K562 (cell line): ENCODE results near the gene ZAP70.

Source experiments
- ATF1 ChIP-seq, 2 experiments: fragments of 450-650 bp in 1 of 2; IDR thresholded peaks; 2 replicates each; pipeline ENCODE4 v1.6.1; 2016; ENCODE audit warnings: missing compliant biosample characterization in 1 of 2, missing genetic modification characterization in 1 of 2
- HMG20A ChIP-seq: fragments of 450-650 bp; formaldehyde crosslinking; conservative IDR thresholded peaks from 2 replicates; pipeline ENCODE4 v1.4.0; 2020; ENCODE audit warnings: mild to moderate bottlenecking, mixed read lengths
- HMG20B ChIP-seq: fragments of 250-450 bp; sonication (Bioruptor Pico); IDR thresholded peaks from 2 replicates; pipeline ENCODE4 v1.5.0; 2021; ENCODE audit warnings: mild to moderate bottlenecking
- MCM7 ChIP-seq, 2 experiments: fragments of 450-650 bp; IDR thresholded peaks; 2 replicates each; pipeline ENCODE4 v1.6.1; 2016 to 2018
- MXI1 ChIP-seq: IDR thresholded peaks from 2 replicates; pipeline ENCODE4 v1.6.1; 2011; ENCODE audit warnings: low read depth, mild to moderate bottlenecking, improper control_type of control experiment, low read length
- NFIC ChIP-seq: fragments of 450-650 bp; IDR thresholded peaks from 2 replicates; pipeline ENCODE4 v1.6.1; 2017; ENCODE audit warnings: mild to moderate bottlenecking, inconsistent platforms
- YY1 ChIP-seq, 3 experiments: IDR thresholded peaks; 2 replicates each; pipeline ENCODE4 v1.6.1; 2011; ENCODE audit warnings: low read length in 2 of 3, mild to moderate bottlenecking in 2 of 3, moderate library complexity in 2 of 3, borderline replicate concordance in 1 of 3, control low read depth in 1 of 3, low read depth in 1 of 3; ENCODE audit not compliant: insufficient read depth in 3 of 3, insufficient replicate concordance in 2 of 3, control insufficient read depth in 1 of 3, insufficient read length in 1 of 3; ENCODE audit errors: extremely low read depth in 1 of 3
- ZNF668 ChIP-seq: fragments of 250-450 bp; sonication (Bioruptor Pico); IDR thresholded peaks from 2 replicates; pipeline ENCODE4 v1.8.0; 2022; ENCODE audit warnings: mild to moderate bottlenecking, inconsistent platforms
- ZNF696 ChIP-seq: fragments of 250-450 bp; sonication (Bioruptor Pico); conservative IDR thresholded peaks from 2 replicates; pipeline ENCODE4 v1.4.0; 2020; ENCODE audit warnings: mild to moderate bottlenecking, moderate library complexity
- TF ChIP-seq, protein P1 (sequence below): fragments of 250-450 bp; sonication (Bioruptor Pico); IDR thresholded peaks from 2 replicates; pipeline ENCODE4 v1.8.0; 2021; ENCODE audit warnings: mild to moderate bottlenecking, moderate library complexity
- TF ChIP-seq, protein P2 (sequence below), 3 experiments: IDR thresholded peaks in 2 of 3; conservative IDR thresholded peaks in 1 of 3; 2 replicates each; pipeline ENCODE4 v1.5.1; 2011 to 2012; ENCODE audit warnings: low read length in 3 of 3, mild to moderate bottlenecking in 3 of 3, control low read depth in 2 of 3, improper control_type of control experiment in 1 of 3, inconsistent platforms in 1 of 3, low read depth in 1 of 3, mixed read lengths in 1 of 3, moderate library complexity in 1 of 3; ENCODE audit not compliant: insufficient read depth in 2 of 3
- TF ChIP-seq, protein P3 (sequence below): fragments of 150-350 bp; conservative IDR thresholded peaks from 2 replicates; pipeline ENCODE4 v1.6.1; 2014; ENCODE audit warnings: low read length
- TF ChIP-seq, protein P4 (sequence below): fragments of 450-650 bp; IDR thresholded peaks from 2 replicates; pipeline ENCODE4 v1.6.1; 2016; ENCODE audit warnings: low read depth
- TF ChIP-seq, protein P5 (sequence below): fragments of 200-400 bp; formaldehyde crosslinking; IDR thresholded peaks from 2 replicates; pipeline ENCODE4 v1.6.1; 2017; ENCODE audit warnings: mild to moderate bottlenecking, low read depth, low read length, moderate library complexity

DNA sequence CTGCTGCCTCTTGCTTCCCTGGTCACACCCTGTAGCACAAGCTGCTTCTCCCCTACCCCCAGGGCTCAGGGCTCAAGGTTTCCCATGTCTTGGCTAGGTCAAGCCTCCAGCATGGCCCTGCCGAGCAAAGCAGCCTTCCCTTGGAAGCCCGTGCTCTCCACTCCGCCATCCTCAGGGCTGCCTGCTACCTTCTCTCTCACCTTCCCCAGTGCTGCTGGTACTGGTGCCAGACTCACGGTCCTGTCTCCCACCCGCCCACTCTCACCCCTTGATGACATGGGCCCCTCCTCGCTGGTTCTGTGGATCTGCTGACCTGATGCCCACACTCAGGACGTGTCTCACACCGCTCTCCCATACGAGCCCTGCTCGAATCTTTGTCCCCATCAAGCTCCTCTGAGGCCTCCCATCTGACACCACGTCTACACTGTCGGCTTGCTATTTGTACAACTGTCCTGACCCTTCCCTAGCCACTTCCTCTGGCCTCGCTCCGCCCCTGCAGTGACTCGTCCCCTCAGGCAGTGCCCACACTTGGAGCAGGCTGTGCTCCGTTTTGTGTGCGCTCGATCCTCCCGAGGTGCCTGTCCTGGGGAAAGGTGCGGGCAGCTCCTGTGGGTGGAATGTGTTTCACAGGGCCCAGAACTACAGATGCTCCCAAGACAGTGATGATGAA, 49.9 kb downstream of the ZAP70 start:
- no peak for TF ChIP-seq HMG20B (CRISPR knock-in tag)
- TF ChIP-seq MXI1, result no peak
- TF ChIP-seq YY1 (IDR thresholded peaks at IDR 0.05; ENCODE audit: borderline replicate concordance in 1 of 3, control insufficient read depth in 1 of 3, extremely low read depth in 1 of 3, insufficient read depth in 3 of 3, insufficient read length in 1 of 3, insufficient replicate concordance in 2 of 3, low read depth in 1 of 3, low read length in 2 of 3), result no peak
- TF ChIP-seq ZNF696 (CRISPR knock-in tag), result no peak
- TF ChIP-seq, protein P1, sequence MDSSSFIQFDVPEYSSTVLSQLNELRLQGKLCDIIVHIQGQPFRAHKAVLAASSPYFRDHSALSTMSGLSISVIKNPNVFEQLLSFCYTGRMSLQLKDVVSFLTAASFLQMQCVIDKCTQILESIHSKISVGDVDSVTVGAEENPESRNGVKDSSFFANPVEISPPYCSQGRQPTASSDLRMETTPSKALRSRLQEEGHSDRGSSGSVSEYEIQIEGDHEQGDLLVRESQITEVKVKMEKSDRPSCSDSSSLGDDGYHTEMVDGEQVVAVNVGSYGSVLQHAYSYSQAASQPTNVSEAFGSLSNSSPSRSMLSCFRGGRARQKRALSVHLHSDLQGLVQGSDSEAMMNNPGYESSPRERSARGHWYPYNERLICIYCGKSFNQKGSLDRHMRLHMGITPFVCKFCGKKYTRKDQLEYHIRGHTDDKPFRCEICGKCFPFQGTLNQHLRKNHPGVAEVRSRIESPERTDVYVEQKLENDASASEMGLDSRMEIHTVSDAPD (CRISPR knock-in tag), result no peak
- TF ChIP-seq, protein P2, sequence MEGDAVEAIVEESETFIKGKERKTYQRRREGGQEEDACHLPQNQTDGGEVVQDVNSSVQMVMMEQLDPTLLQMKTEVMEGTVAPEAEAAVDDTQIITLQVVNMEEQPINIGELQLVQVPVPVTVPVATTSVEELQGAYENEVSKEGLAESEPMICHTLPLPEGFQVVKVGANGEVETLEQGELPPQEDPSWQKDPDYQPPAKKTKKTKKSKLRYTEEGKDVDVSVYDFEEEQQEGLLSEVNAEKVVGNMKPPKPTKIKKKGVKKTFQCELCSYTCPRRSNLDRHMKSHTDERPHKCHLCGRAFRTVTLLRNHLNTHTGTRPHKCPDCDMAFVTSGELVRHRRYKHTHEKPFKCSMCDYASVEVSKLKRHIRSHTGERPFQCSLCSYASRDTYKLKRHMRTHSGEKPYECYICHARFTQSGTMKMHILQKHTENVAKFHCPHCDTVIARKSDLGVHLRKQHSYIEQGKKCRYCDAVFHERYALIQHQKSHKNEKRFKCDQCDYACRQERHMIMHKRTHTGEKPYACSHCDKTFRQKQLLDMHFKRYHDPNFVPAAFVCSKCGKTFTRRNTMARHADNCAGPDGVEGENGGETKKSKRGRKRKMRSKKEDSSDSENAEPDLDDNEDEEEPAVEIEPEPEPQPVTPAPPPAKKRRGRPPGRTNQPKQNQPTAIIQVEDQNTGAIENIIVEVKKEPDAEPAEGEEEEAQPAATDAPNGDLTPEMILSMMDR (IDR thresholded peaks at IDR 0.05 in 2 of 3, conservative IDR thresholded peaks at IDR 0.05 in 1 of 3; ENCODE audit: insufficient read depth in 2 of 3, low read depth in 1 of 3, low read length in 3 of 3), result no peak
- TF ChIP-seq MCM7 (IDR thresholded peaks at IDR 0.05), result no peak
- no peak for TF ChIP-seq ATF1 (CRISPR knock-in tag; IDR thresholded peaks at IDR 0.05)
- no peak for TF ChIP-seq ATF1 (tag; IDR thresholded peaks at IDR 0.05)
- TF ChIP-seq ZNF668 (CRISPR knock-in tag), result no peak
- TF ChIP-seq, protein P3, sequence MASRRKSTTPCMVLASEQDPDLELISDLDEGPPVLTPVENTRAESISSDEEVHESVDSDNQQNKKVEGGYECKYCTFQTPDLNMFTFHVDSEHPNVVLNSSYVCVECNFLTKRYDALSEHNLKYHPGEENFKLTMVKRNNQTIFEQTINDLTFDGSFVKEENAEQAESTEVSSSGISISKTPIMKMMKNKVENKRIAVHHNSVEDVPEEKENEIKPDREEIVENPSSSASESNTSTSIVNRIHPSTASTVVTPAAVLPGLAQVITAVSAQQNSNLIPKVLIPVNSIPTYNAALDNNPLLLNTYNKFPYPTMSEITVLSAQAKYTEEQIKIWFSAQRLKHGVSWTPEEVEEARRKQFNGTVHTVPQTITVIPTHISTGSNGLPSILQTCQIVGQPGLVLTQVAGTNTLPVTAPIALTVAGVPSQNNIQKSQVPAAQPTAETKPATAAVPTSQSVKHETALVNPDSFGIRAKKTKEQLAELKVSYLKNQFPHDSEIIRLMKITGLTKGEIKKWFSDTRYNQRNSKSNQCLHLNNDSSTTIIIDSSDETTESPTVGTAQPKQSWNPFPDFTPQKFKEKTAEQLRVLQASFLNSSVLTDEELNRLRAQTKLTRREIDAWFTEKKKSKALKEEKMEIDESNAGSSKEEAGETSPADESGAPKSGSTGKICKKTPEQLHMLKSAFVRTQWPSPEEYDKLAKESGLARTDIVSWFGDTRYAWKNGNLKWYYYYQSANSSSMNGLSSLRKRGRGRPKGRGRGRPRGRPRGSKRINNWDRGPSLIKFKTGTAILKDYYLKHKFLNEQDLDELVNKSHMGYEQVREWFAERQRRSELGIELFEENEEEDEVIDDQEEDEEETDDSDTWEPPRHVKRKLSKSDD, result no peak
- TF ChIP-seq HMG20A (CRISPR knock-in tag), result no peak
- TF ChIP-seq NFIC, result no peak
- TF ChIP-seq, protein P4, sequence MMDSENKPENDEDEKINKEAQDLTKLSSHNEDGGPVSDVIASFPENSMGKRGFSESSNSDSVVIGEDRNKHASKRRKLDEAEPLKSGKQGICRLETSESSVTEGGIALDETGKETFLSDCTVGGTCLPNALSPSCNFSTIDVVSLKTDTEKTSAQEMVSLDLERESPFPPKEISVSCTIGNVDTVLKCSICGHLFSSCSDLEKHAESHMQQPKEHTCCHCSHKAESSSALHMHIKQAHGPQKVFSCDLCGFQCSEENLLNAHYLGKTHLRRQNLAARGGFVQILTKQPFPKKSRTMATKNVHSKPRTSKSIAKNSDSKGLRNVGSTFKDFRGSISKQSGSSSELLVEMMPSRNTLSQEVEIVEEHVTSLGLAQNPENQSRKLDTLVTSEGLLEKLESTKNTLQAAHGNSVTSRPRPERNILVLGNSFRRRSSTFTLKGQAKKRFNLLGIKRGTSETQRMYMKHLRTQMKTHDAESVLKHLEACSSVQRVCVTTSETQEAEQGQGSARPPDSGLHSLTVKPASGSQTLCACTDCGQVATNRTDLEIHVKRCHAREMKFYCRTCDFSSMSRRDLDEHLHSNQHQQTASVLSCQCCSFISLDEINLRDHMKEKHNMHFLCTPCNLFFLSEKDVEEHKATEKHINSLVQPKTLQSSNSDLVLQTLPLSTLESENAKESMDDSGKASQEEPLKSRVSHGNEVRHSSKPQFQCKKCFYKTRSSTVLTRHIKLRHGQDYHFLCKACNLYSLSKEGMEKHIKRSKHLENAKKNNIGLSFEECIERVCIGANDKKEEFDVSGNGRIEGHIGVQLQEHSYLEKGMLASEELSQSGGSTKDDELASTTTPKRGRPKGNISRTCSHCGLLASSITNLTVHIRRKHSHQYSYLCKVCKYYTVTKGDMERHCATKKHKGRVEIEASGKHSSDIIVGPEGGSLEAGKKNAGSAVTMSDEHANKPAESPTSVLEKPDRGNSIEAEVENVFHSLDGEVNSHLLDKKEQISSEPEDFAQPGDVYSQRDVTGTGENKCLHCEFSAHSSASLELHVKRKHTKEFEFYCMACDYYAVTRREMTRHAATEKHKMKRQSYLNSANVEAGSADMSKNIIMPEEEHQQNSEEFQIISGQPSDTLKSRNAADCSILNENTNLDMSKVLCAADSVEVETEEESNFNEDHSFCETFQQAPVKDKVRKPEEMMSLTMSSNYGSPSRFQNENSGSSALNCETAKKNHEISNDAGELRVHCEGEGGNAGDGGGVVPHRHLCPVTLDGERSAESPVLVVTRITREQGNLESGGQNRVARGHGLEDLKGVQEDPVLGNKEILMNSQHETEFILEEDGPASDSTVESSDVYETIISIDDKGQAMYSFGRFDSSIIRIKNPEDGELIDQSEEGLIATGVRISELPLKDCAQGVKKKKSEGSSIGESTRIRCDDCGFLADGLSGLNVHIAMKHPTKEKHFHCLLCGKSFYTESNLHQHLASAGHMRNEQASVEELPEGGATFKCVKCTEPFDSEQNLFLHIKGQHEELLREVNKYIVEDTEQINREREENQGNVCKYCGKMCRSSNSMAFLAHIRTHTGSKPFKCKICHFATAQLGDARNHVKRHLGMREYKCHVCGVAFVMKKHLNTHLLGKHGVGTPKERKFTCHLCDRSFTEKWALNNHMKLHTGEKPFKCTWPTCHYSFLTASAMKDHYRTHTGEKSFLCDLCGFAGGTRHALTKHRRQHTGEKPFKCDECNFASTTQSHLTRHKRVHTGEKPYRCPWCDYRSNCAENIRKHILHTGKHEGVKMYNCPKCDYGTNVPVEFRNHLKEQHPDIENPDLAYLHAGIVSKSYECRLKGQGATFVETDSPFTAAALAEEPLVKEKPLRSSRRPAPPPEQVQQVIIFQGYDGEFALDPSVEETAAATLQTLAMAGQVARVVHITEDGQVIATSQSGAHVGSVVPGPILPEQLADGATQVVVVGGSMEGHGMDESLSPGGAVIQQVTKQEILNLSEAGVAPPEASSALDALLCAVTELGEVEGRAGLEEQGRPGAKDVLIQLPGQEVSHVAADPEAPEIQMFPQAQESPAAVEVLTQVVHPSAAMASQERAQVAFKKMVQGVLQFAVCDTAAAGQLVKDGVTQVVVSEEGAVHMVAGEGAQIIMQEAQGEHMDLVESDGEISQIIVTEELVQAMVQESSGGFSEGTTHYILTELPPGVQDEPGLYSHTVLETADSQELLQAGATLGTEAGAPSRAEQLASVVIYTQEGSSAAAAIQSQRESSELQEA, result no peak
- TF ChIP-seq, protein P5, sequence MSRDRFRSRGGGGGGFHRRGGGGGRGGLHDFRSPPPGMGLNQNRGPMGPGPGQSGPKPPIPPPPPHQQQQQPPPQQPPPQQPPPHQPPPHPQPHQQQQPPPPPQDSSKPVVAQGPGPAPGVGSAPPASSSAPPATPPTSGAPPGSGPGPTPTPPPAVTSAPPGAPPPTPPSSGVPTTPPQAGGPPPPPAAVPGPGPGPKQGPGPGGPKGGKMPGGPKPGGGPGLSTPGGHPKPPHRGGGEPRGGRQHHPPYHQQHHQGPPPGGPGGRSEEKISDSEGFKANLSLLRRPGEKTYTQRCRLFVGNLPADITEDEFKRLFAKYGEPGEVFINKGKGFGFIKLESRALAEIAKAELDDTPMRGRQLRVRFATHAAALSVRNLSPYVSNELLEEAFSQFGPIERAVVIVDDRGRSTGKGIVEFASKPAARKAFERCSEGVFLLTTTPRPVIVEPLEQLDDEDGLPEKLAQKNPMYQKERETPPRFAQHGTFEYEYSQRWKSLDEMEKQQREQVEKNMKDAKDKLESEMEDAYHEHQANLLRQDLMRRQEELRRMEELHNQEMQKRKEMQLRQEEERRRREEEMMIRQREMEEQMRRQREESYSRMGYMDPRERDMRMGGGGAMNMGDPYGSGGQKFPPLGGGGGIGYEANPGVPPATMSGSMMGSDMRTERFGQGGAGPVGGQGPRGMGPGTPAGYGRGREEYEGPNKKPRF, result no peak
